Adrenal gland (tissue), 12 donors: Measurements from ENCODE around the gene TRAPPC8. TPM values are rescaled to one million over a fixed set of nuclear protein-coding genes. Genes with fewer than 3 reads are reported as not detected.

Experiments used
- DNase-seq, 7 donors: peaks; one replicate each; pipeline ENCODE4 v3.0.0-alpha.2; 2019 to 2020
- H3K27ac ChIP-seq, 5 donors: fragments of 200-600 bp; sonication (generic) in 4 of 5; 1 replicate in 3 of 5; 2 replicates in 2 of 5; pipeline versions ENCODE4 v1.5.1 to v1.8.0; 2016 to 2020; ENCODE audit warnings: mild to moderate bottlenecking in 1 of 5
- H3K27me3 ChIP-seq: fragments of 200-600 bp; 2 replicates; pipeline ENCODE4 v1.8.0; 2021
- H3K36me3 ChIP-seq, 2 donors: fragments of 200-600 bp; replicated peaks in 1 of 2; 1 replicate in 1 of 2; 2 replicates in 1 of 2; pipeline versions ENCODE4 v1.5.1 to v1.8.0; 2018 to 2022
- H3K4me1 ChIP-seq, 2 donors: fragments of 200-600 bp; replicated peaks in 1 of 2; 1 replicate in 1 of 2; 2 replicates in 1 of 2; pipeline versions ENCODE4 v1.5.1 to v1.8.0; 2018 to 2021
- H3K4me3 ChIP-seq, 4 donors: fragments of 200-600 bp; sonication (generic) in 3 of 4; one replicate each; pipeline ENCODE4 v1.5.1; 2016 to 2018
- H3K9me3 ChIP-seq, 3 donors: fragments of 200-600 bp; sonication (generic) in 1 of 3; replicated peaks in 1 of 3; 1 replicate in 2 of 3; 2 replicates in 1 of 3; pipeline versions ENCODE4 v1.5.1 to v1.8.0; 2016 to 2021
- CTCF ChIP-seq, 6 experiments: fragments of 450-650 bp in 4 of 6; fragments of 200-600 bp in 2 of 6; sonication (generic) in 1 of 6; IDR thresholded peaks; 1 replicate in 5 of 6; 2 replicates in 1 of 6; pipeline versions ENCODE4 v1.5.1 to v1.8.0; 2016 to 2021; ENCODE audit warnings: antibody characterized with exemption in 6 of 6, mild to moderate bottlenecking in 2 of 6, moderate library complexity in 1 of 6
- POLR2A ChIP-seq, 2 donors: fragments of 450-650 bp; IDR thresholded peaks; one replicate each; pipeline ENCODE4 v1.6.1; 2017; ENCODE audit warnings: antibody characterized with exemption in 2 of 2, mild to moderate bottlenecking in 2 of 2, moderate library complexity in 1 of 2
- WGBS, 4 donors: extraction: QIAGEN DNeasy Blood & Tissue Kit in 2 of 4; methylation state at CpG; one replicate each; pipeline versions ENCODE4 v1.1.5 to v1.1.7; 2013 to 2017; 5-methylcytosine and 5-hydroxymethylcytosine counted together
- intact Hi-C, 2 donors: fragments of 100-400 bp; cut with DNase I; formaldehyde crosslinking; loops; one replicate each; pipeline versions ENCODE4 v1.14.1 to v1.15.0; 2022 to 2023
- polyA plus RNA-seq, 3 donors: library from polyadenylated mRNA; stranded (reverse); fragments of 200-250 nt in 2 of 3; fragments of 350-450 nt in 1 of 3; fragmentation: Illumina TruSeq in 1 of 3; extraction: RNeasy Lipid Tissue Mini Kit (QIAGEN cat#74804) in 1 of 3; gene quantifications; one replicate each; pipeline ENCODE4 v1.2.3, GENCODE V29; 2013 to 2014
- total RNA-seq, 9 donors: library from RNA; depleted of rRNA in 4 of 9; stranded (reverse); fragments of >200 nt in 4 of 9; fragments of 120-200 nt in 1 of 9; fragmentation: NEBNext Ultra II Directional in 1 of 9; extraction: Animal tissue kit (Norgen Biotek cat#: 25700) in 1 of 9; gene quantifications; one replicate each; pipeline versions ENCODE4 v1.1.0 to v1.2.4, GENCODE V29; 2013 to 2023
- donor health status: healthy with polysubstance abuse.
- donor health status: Bipolar disorder and iron deficiency.
- donor health status: DM: yes; HTN: yes; CAD: no.
- donor health status: DM: no; HTN: no; CAD: no.
- donor health status: DM: no; HTN: no; CAD: no.
- donor health status: DM: yes; HTN: yes; CAD: no.

The TRAPPC8 gene
- total and polyA plus RNA-seq, 12 donors: 12.8 to 69.6 (median 43.1) TPM

DNA sequence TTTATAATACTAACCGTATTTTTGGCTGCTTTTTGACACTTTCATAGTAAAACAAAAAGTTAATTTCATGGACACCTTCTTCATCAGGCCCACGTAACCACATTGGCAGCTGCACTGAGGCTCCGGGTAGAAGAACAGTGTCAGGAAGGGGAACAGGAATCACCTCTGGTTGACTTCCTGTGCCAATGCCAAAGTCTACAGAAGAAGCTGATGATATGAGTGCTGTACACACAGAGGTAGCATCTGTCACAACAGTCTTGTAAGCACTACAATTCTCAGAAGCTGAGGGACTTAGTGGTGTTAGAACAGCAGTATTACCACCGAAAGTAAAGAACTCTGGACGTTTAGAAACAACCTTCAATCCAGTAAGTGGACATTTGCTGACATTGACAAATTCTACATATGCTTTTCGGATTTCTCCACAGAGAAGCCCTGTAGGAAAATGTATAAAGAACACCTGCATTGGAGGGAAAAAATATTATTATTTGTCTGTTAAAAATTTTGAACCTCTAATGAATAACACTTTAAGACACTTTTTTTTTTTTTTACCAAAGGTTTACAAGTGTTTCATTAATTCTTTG, 85.3 kb downstream of the TRAPPC8 start:
- Histone ChIP-seq H3K4me3 (no peak overlapping the region), H3K27me3 (no peaks in the 10 kb centered on the region), H3K36me3 (peaks cover 0 to 25% of the 10 kb centered on the region in 2 donors), H3K27ac (no peak overlapping the region), H3K9me3 (no peaks in the 10 kb centered on the region), H3K4me1 (no peaks in the 10 kb centered on the region)
- DNase-seq: no peak
- no peak for TF ChIP-seq POLR2A (IDR thresholded peaks at IDR 0.05)
- no peak for TF ChIP-seq CTCF (IDR thresholded peaks at IDR 0.05)
- 76 to 78% (median 77%) methylated on average over 6 of the region's 6 CpGs for WGBS, 4 donors
- intact Hi-C loops: no loop called here

- TF ChIP-seq POLR2A (IDR thresholded peaks at IDR 0.05) (no peak), CTCF (IDR thresholded peaks at IDR 0.05) (no peak)
- Histone ChIP-seq H3K27me3 (no peaks in the 10 kb centered on the region), H3K4me1 (no peaks in the 10 kb centered on the region), H3K36me3 (peaks cover 0 to 46% of the 10 kb centered on the region in 2 donors), H3K4me3 (no peak overlapping the region), H3K9me3 (no peaks in the 10 kb centered on the region), H3K27ac (no peak overlapping the region)
- no peak for DNase-seq
- intact Hi-C loops: no loop called here
- 31 to 52% (median 45%) methylated on average over 1 of the region's 1 CpG for WGBS, 4 donors
Observed at GRCh38 chr18:31850844-31851243, 92.1 kb downstream of the TRAPPC8 start.

DNA sequence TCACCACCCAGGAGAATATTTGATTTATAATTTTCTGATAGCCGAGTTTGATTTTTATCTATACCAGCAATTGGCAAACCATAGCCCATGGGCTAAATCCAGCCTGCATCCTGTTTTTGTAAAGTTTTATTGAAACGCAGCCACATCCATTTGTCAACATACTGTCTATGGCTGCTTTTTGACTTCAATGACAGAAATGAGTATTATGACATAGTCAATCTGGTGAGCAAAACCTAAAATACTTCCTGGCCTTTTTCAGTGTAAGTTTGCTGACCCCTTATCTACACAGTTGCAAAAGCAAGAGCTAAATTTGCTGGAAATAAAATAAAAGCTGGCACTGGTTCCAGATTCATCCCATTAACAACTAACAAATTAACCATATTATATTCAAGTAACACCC, 102.4 kb downstream of the TRAPPC8 start:
- no peak for DNase-seq
- intact Hi-C loops: no loop called here
- Histone ChIP-seq H3K27ac (no peak overlapping the region), H3K9me3 (no peaks in the 10 kb centered on the region), H3K36me3 (peaks cover 0 to 40% of the 10 kb centered on the region in 2 donors), H3K4me3 (no peak overlapping the region), H3K27me3 (no peaks in the 10 kb centered on the region), H3K4me1 (peaks cover 0 to 7% of the 10 kb centered on the region in 2 donors)
- 77 to 92% (median 86%) methylated on average over 2 of the region's 2 CpGs for WGBS, 4 donors
- TF ChIP-seq POLR2A (IDR thresholded peaks at IDR 0.05) (no peak), CTCF (IDR thresholded peaks at IDR 0.05) (no peak)

GRCh38 chr18:31837879-31838278, 105.0 kb downstream of the TRAPPC8 start:
- intact Hi-C loops: no loop called here
- Histone ChIP-seq H3K27me3 (no peaks in the 10 kb centered on the region), H3K36me3 (peaks cover 0 to 35% of the 10 kb centered on the region in 2 donors), H3K27ac (no peak overlapping the region), H3K9me3 (no peaks in the 10 kb centered on the region), H3K4me3 (no peak overlapping the region), H3K4me1 (peaks cover 0 to 11% of the 10 kb centered on the region in 2 donors)
- WGBS, 4 donors: 95 to 100% (median 98%) methylated on average over 3 of the region's 3 CpGs
- no peak for DNase-seq
- no peak for TF ChIP-seq CTCF (IDR thresholded peaks at IDR 0.05)
- TF ChIP-seq POLR2A (IDR thresholded peaks at IDR 0.05): no peak
